ENCODE measurements around the gene ATP1B4. TPM values are rescaled to one million over a fixed set of nuclear protein-coding genes. Genes with fewer than 3 reads are reported as not detected.

ATP1B4 gene
- polyA plus RNA-seq (2011; rRNA removed) (not detected in 2 replicates), polyA minus RNA-seq (2011; rRNA and poly(A)+ RNA removed) (not detected in 2 replicates)

- ChIA-PET POLR2A (no interaction called here), CTCF (no interaction called here)
- Histone ChIP-seq H3K9me3 (ENCODE audit: control insufficient read depth, insufficient read depth, low read length) (no peaks in the 10 kb centered on the region), H3K27me3 (ENCODE audit: control insufficient read depth, insufficient read depth, low read length) (no peaks in the 10 kb centered on the region), H3K4me3 (ENCODE audit: low read depth, low read length) (no peak within 1 kb of the TSS), H3K27ac (ENCODE audit: low read depth, low read length) (no peak within 1 kb of the TSS)
- DNase-seq (ENCODE audit: low read depth, low spot score): no peak
- no peak for TF ChIP-seq CTCF (IDR thresholded peaks at IDR 0.05; ENCODE audit: low read depth, low read length)
Observed at GRCh38 chrX:120361764-120362305, at the start of gene ATP1B4. ATP1B4 (plus strand) TSS chrX:120362089; CDS start chrX:120362169, 80 bp downstream.

GRCh38 chrX:120315776-120316175 lies 46.1 kb upstream of the ATP1B4 start:
- Histone ChIP-seq H3K4me3 (ENCODE audit: low read depth, low read length) (no peak overlapping the region), H3K9me3 (ENCODE audit: control insufficient read depth, insufficient read depth, low read length) (no peaks in the 10 kb centered on the region; the same call in 1 of the 2 replicates), H3K27ac (ENCODE audit: low read depth, low read length) (no peak overlapping the region), H3K27me3 (ENCODE audit: control insufficient read depth, insufficient read depth, low read length) (peaks cover 5% of the 10 kb centered on the region)
- CTCF ChIA-PET: no interaction called here
- DNase-seq (ENCODE audit: low read depth, low spot score): no peak
- TF ChIP-seq CTCF (IDR thresholded peaks at IDR 0.05; ENCODE audit: low read depth, low read length): no peak
- POLR2A ChIA-PET: no interaction called here

- no peaks in the 10 kb centered on the region for H3K27me3 ChIP-seq (ENCODE audit: control insufficient read depth, insufficient read depth, low read length)
- POLR2A ChIA-PET: no interaction called here
- no peaks in the 10 kb centered on the region for H3K9me3 ChIP-seq (ENCODE audit: control insufficient read depth, insufficient read depth, low read length)
- H3K4me3 ChIP-seq (ENCODE audit: low read depth, low read length): no peak overlapping the region
- no peak for TF ChIP-seq CTCF (IDR thresholded peaks at IDR 0.05; ENCODE audit: low read depth, low read length)
- no peak overlapping the region for H3K27ac ChIP-seq (ENCODE audit: low read depth, low read length)
- DNase-seq (ENCODE audit: low read depth, low spot score): no peak
- CTCF ChIA-PET: no interaction called here
Observed at GRCh38 chrX:120316587-120317283, 45.2 kb upstream of the ATP1B4 start.

- CTCF ChIA-PET: interaction anchor here (1.0 to 1.6 kb wide), 2 partner anchors 21 to 168 kb away, joined by 3 to 4 read pairs; no protein-coding TSS in a partner anchor
- H3K27me3 ChIP-seq (ENCODE audit: control insufficient read depth, insufficient read depth, low read length): no peaks in the 10 kb centered on the region
- POLR2A ChIA-PET: no interaction called here
- no peak overlapping the region for H3K4me3 ChIP-seq (ENCODE audit: low read depth, low read length)
- no peak overlapping the region for H3K27ac ChIP-seq (ENCODE audit: low read depth, low read length)
- no peak for DNase-seq (ENCODE audit: low read depth, low spot score)
- TF ChIP-seq CTCF (IDR thresholded peaks at IDR 0.05; ENCODE audit: low read depth, low read length): no peak
- H3K9me3 ChIP-seq (ENCODE audit: control insufficient read depth, insufficient read depth, low read length): no peaks in the 10 kb centered on the region
Observed at GRCh38 chrX:120318411-120318810, 43.5 kb upstream of the ATP1B4 start.

- DNase-seq (ENCODE audit: low read depth, low spot score): no peak
- Histone ChIP-seq H3K4me3 (ENCODE audit: low read depth, low read length) (no peak overlapping the region), H3K9me3 (ENCODE audit: control insufficient read depth, insufficient read depth, low read length) (no peaks in the 10 kb centered on the region), H3K27ac (ENCODE audit: low read depth, low read length) (no peak overlapping the region), H3K27me3 (ENCODE audit: control insufficient read depth, insufficient read depth, low read length) (no peaks in the 10 kb centered on the region)
- TF ChIP-seq CTCF (IDR thresholded peaks at IDR 0.05; ENCODE audit: low read depth, low read length): no peak
- CTCF ChIA-PET: no interaction called here
- POLR2A ChIA-PET: no interaction called here
Observed at GRCh38 chrX:120321520-120322281, 40.2 kb upstream of the ATP1B4 start.
